HG02840 (cell line): ENCODE results near the gene SPON1.
"Not testable (repeated sequence)": the region's sequence is repeated elsewhere in the genome, so short reads cannot be mapped to it uniquely, and the experiment has no call there.

Experiments used
- ATAC-seq: cut with Tn5 transposase; IDR thresholded peaks from one replicate; pipeline ENCODE4 v1.9.1; 2021; ENCODE audit warnings: mild to moderate bottlenecking, moderate library complexity, moderate number of reproducible peaks; ENCODE audit not compliant: unreplicated experiment, low FRiP score

Gene SPON1

DNA sequence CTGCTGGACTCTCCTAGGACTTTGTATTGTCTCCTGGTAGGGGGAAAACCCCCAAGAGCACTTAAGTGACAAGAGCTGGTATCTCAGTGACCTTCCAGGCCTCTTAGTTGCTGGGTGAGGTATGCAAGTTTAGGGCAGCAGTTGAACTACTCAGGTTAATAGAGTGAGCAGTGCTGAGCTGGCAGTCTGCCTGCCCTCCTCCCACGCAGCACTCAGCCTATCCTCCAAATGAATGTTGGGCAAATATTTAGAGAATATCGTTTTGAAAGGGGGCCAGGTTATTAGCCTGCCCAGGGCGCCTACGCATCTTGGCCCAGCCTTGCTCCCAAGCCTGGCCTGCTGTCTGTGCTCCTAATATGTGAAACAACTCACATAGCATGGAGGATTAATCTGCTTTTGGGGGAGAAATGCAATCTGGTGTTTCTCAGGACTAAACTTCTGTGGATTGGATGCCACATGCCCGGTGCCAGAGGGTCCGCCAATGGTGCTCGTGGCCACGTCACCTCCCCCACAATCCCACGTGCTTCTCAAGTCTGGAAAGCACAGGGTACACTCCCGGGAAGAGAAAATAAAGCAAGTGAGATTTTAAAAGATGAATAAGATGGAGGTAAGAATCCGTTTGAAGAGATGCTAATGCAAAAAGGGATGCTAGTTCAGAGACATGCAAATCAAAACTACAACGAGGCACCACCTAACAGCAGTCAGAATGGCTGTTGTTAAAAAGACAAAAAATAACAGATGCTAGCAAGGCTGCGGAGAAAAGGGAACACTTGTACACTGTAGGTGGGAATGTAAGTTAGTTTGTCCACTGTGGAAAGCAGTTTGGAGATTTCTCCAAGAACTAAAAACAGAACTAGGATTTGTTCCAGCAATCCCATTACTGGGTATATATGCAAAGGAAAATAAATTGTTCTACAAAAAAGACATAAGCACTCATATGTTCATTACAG is 67.7 kb downstream of the SPON1 start:
- ATAC-seq = no peak

DNA sequence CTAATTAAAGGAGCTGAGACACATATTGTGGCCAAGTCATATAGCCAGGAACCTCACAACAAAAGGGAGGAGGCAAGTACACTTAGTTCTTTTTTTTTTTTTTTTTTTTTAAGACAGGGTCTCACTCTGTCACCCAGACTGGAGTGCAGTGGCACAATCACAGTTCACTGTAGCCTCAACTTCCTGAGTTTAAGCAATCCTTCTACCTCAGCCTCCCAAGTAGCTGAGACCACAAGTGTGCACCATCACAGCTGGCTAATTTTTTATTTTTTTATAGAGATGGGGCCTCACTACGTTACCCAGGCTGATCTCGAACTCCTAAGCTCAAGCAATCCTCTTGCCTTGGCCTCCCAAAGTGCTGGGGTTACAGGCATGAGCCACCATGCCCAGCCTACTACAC is 73.0 kb downstream of the SPON1 start:
- not testable (repeated sequence) for ATAC-seq

GRCh38 chr11:14036469-14036868 is 73.9 kb downstream of the SPON1 start:
- ATAC-seq = no peak

DNA sequence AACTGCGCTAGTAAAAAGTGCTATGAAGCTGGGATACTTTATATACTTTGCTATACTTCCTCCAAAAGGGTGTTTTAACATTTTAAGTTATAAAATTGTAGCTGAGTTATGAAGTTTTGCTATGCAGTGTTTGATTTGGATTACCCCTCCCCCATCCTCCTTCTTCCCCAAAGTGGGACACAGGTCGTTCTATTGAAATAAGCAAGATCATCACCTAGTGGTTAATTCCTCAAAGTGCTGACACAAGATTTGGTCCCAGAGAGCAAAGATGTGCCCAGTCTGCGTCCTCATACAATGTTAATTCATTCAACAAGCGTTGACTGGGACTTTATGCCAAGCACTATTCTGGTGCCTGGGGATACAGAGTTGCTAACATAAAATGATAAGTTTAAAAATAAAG is 78.5 kb downstream of the SPON1 start:
- ATAC-seq = no peak

GRCh38 chr11:14041565-14041964 is 79.0 kb downstream of the SPON1 start:
- ATAC-seq = no peak

DNA sequence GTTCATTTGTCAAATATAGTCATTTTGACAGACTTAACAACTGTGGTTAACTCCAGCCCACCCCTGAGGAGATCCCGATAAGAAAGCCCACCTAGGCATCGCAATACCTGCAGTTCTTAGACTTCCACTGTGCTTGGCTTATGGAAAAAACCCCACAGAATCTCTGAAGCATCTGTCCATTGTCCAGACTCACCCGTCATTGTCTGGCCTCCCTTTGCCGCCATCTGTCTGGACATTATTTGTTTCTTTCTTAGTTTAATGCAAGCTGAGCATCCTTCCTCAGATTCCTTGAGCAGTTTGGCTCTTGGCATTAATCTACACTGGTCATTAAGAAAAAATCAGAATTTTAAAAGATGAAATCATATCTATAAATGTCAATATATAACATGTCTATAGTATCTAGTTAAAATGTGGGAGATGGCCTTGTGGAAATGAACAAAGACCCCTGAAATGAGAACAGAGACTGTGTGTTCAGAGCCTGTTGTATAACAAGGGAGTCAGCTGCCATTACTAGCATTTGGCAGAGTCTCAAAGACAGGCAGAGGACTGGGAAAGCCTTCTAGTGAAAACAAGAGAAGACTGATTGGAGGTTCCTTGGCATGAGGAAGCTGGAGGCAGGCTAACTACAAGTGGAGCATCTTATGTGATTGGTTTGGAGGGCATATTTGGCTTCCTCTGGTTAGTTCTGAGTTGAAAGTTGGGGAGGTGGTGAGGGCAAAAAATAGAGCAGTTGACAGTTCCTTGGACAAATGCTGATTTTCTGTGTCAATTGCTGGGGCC is 80.4 kb downstream of the SPON1 start:
- ATAC-seq = no peak

DNA sequence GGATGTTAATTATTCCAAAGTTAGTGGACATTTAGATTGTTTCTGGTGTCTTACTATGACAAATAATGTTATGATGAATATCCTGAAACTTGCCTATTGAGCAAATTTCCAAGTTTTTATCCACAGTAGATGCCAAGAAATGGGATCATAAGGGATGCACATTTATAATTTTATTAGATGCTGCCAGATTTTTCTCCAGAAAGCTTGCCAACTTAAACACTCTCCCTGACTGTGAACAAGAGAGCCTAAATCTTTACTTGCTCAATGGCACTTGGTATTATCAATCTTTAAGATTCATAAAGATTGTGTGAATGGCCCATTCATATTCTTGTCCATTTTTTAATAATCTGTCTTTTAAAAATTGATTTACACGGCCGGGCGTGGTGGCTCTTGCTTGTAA is 82.4 kb downstream of the SPON1 start:
- no peak for ATAC-seq

DNA sequence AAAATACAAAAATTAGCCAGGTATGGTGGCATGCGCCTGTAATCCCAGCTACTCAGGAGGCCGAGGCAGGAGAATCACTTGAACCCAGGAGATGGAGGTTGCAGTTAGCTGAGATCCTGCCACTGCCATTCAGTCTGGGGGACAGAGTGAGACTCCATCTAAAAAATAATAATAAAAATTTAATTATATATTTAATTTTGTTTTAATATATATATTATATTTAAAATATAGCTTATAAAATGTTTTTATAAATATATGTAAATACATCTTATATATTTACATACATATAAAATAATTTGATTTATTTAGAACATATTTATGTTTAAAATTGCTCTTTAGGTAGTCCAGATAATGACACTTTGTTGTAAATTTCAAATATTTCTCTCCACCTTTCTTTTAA is 82.9 kb downstream of the SPON1 start:
- no peak for ATAC-seq

DNA sequence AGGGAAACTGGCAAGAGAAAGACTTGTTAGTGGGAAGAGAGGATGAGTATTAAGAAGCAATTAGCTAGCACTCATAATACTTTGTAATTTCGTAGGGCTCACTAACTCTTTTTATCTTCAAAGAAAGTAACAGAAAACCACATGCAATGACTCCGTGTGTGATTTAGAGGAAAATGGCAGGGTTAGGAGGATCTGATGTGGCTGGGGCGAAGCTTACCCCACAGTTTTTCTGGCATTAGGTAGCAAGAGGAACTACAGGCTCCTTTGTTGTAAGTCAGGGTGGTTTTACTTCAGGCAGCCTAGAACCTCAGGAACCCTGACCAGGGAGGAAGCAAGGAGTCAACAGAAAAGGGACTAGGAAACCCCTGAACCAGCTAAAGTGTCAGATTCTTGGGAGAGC is 89.7 kb downstream of the SPON1 start:
- ATAC-seq = no peak

DNA sequence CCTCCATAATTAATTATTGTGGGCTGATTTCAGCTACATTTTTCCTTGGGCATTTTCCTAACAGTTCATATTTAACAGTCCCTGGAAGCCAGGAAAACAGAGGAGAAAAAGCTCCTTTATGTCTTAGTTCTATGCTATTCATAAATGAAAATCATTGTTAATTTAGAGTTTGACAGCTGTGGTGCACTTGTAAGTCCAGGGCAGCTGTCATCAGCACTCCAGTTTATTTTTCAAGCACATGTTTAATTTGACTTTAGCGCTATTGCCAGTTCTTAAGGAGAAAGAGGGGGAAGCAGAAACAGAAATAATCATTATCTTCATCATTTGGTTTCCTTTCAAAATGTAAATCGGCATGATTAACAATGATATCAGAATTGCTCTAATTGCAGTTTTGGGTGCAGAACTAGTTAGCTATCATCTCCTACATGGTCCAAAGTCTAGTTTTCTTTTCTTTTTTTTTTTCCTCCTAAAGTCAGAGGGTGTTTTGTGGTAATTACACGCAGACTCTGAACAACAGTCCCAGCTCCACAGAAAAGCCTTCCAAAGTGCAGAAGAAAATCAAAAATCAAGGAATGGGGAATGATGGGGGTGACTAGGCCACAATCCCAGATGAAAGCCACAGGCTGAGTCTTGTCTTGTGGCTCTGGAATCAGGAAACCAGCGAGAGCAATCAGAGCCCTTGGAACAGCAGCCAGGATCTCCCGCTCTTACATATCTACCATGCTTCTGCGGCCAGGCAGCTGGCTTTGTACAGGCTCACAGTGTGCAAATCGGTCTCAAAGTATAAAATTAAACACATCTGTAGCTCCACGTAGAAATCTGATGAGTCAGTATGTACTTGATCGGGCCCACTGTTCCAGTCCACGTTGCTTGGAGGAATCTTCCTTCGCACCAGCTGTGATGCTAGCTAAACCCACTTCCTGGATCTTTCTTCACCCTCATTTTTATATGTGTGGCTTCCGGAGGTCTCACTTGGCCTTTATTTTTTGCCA is 91.9 kb downstream of the SPON1 start:
- no peak for ATAC-seq

DNA sequence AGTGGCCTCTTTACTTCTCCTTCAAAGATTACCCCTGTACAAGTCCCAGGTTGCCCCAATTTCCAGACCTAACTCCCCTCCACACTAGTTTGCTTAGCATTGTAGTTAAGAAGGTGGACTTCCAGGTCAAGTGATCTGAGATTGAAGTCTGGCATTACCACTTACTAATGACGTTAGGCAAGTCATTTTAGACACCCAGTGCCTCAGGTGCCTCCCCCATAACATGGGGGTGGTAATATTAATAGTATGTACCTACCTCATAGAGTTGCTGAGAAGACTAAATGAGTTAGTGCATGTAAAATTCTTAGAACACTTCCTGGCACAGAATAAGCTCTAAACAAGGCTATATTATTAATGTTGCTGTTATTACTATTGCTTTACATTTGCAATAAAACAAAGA is 93.4 kb downstream of the SPON1 start:
- ATAC-seq = no peak

GRCh38 chr11:14058061-14058460 is 95.5 kb downstream of the SPON1 start:
- no peak for ATAC-seq

DNA sequence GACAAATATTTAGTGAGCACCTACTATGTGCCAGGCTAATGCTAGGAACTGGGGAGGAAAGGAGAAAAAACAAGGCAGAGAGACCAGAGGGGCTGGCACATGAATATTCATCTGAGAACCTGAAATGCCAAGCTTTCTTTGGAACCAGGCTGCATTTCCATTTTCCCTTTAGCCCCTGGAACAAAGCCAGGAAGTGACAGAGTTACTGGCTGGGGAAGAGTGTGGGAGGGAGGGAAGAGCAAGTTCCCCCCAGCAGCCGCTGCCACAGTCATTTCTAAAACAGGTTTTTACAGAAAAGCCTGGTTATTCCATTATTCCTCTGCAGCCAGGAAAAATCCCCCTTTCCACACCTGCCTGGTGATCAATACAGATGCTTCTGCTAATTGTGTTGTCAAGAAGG is 97.0 kb downstream of the SPON1 start:
- no peak for ATAC-seq

- no peak for ATAC-seq
Observed at GRCh38 chr11:14061721-14062120, 99.2 kb downstream of the SPON1 start.

DNA sequence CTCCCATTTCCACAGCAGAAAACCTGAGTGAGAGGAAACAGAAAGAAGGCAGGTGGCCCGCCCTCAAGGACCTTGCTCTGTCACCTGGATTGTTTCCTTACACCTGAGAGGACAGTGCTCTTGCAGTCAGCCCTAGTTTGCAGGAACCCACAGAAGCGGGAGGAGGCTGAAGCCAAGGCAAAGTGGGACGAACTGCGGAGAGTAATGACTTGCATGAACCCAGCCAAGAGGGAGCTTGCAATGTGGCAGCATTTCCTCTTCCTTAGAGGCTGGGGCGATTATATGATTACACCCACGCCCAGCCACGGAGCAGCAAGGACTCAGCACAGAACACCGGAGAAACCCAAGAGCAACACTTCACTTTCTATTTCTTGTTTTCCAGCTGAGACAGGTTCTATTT is 102.6 kb downstream of the SPON1 start:
- ATAC-seq = no peak

DNA sequence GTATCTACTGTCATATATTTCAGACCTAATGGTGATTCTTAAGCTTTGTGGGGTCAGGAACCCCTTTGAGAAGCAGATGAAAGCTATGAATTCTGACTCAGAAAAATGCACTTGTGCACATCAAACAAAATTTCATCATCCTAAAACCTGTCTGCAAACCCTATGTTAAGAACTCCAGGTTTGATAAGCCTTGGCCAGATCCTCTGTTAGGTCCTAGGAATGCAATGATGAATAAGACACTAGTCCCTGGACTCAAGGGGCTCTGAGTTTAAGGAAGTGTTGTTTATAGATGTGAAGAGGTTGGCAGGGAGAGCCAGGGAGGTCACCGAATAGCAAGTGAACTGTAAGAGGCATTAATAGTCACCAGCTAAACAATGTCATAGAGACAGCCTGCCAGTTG is 103.2 kb downstream of the SPON1 start:
- no peak for ATAC-seq

- ATAC-seq = no peak
Observed at GRCh38 chr11:14067686-14068085, 105.2 kb downstream of the SPON1 start.

DNA sequence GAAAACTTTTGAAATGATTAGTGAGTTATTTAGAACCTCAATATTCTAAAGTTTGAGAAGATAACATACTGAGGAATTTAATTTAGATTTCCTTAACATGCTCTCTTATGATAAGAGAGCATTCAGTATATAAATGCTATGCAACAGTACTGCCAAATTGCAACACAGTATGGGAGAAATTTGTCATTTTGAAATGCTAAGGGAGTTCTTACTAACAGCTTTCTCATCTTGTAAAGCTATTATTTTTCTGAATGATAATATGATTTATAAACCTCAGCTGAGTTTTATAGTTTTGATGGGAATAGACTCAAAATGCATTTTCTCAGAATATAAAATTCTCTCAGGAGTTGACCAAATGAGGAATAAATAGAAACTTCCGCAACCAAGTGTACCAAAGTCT is 108.4 kb downstream of the SPON1 start:
- ATAC-seq = no peak

GRCh38 chr11:14073849-14074476 is 111.4 kb downstream of the SPON1 start:
- ATAC-seq = no peak
